Activated CD8-positive, alpha-beta T cell treated with anti-CD3 and anti-CD28 coated beads for 36 hours (primary cell): Measurements from ENCODE around the gene GNL2. TPM values are rescaled to one million over a fixed set of nuclear protein-coding genes. Genes with fewer than 3 reads are reported as not detected.
"Not testable (repeated sequence)": the region's sequence is repeated elsewhere in the genome, so short reads cannot be mapped to it uniquely, and the experiment has no call there.

Experiments
- ATAC-seq: fragments of 200-7000 bp; cut with Tn5 transposase; one replicate; pipeline ENCODE4 v1.10.0; 2021; ENCODE audit warnings: mild to moderate bottlenecking, moderate library complexity
- CTCF ChIA-PET: fragments of 350-600 bp; sonication (Branson Sonifier 250); formaldehyde crosslinking; loops from one replicate; lab custom pipeline; 2021; ENCODE audit warnings: antibody characterized with exemption; lab: Charles Lee
- POLR2A ChIA-PET: fragments of 350-600 bp; sonication (Branson Sonifier 250); formaldehyde crosslinking; loops from one replicate; lab custom pipeline; 2021; ENCODE audit warnings: antibody characterized with exemption; lab: Charles Lee
- DNase-seq: peaks from one replicate; pipeline ENCODE4 v3.0.0-alpha.2; 2020
- H3K27ac Mint-ChIP-seq: one replicate; pipeline ENCODE4 v1.8.0; 2021; ENCODE audit warnings: mild to moderate bottlenecking, mixed read lengths
- H3K27me3 Mint-ChIP-seq: one replicate; pipeline ENCODE4 v1.8.0; 2021; ENCODE audit warnings: mixed read lengths
- H3K36me3 Mint-ChIP-seq: one replicate; pipeline ENCODE4 v1.8.0; 2021; ENCODE audit warnings: low read depth, mixed read lengths
- H3K4me1 Mint-ChIP-seq: one replicate; pipeline ENCODE4 v1.8.0; 2021; ENCODE audit warnings: low read depth, mixed read lengths
- H3K4me3 Mint-ChIP-seq: one replicate; pipeline ENCODE4 v1.8.0; 2021; ENCODE audit warnings: mild to moderate bottlenecking, moderate library complexity, mixed read lengths
- H3K9me3 Mint-ChIP-seq: one replicate; pipeline ENCODE4 v1.8.0; 2021; ENCODE audit warnings: mixed read lengths
- CTCF ChIP-seq: fragments of 200-600 bp; IDR thresholded peaks from one replicate; pipeline ENCODE4 v1.8.0; 2022; ENCODE audit warnings: antibody characterized with exemption, mild to moderate bottlenecking
- intact Hi-C: fragments of 100-400 bp; cut with micrococcal nuclease; formaldehyde crosslinking; loops from one replicate; pipeline ENCODE4 v1.10.0; 2022
- total RNA-seq, 2 experiments: library from RNA; stranded (reverse); gene quantifications; one replicate each; pipeline ENCODE4 v1.2.3, GENCODE V29; 2021

Gene GNL2
- total RNA-seq, 2 experiments from 2014 or later: 76.4 to 77.8 TPM

GRCh38 chr1:37519613-37520012 lies 76.1 kb downstream of the GNL2 start:
- H3K4me1 Mint-ChIP-seq: peaks cover 36% of the 10 kb centered on the region
- no peaks in the 10 kb centered on the region for H3K27me3 Mint-ChIP-seq
- DNase-seq (peak; percentile 69), ATAC-seq (peak; percentile 49)
- H3K9me3 Mint-ChIP-seq: no peaks in the 10 kb centered on the region
- intact Hi-C loops: no loop called here
- CTCF ChIA-PET: interaction anchor here (1.6 kb wide), 1 partner anchor 32 kb away, joined by 6 read pairs; no protein-coding TSS in a partner anchor
- peak overlapping the region; percentile 83 for H3K4me3 Mint-ChIP-seq
- TF ChIP-seq CTCF: no peak
- POLR2A ChIA-PET: interaction anchor here (0.6 to 1.6 kb wide), 5 partner anchors 11 to 45 kb away, joined by 3 to 5 read pairs (median 4); partner anchors contain the start of gene ZC3H12A
- H3K27ac Mint-ChIP-seq: peak overlapping the region; percentile 94
- peaks cover 28% of the 10 kb centered on the region for H3K36me3 Mint-ChIP-seq

GRCh38 chr1:37518929-37519328 lies 76.8 kb downstream of the GNL2 start:
- H3K27me3 Mint-ChIP-seq, intact Hi-C loops, H3K9me3 Mint-ChIP-seq: not testable (repeated sequence)
- Mint-ChIP-seq H3K4me3 (peak overlapping the region; percentile 83), H3K36me3 (peaks cover 28% of the 10 kb centered on the region), H3K27ac (peak overlapping the region; percentile 94), H3K4me1 (peaks cover 36% of the 10 kb centered on the region)
- ATAC-seq: peak; percentile 8
- POLR2A ChIA-PET: interaction anchor here (0.6 to 1.6 kb wide), 7 partner anchors 9 to 45 kb away, joined by 3 to 5 read pairs (median 3); partner anchors contain the start of gene ZC3H12A
- CTCF ChIA-PET: interaction anchor here (1.6 kb wide), 1 partner anchor 32 kb away, joined by 6 read pairs; no protein-coding TSS in a partner anchor
- DNase-seq: peak; percentile 82

- H3K9me3 Mint-ChIP-seq, DNase-seq, CTCF ChIA-PET, ATAC-seq, intact Hi-C loops, H3K27me3 Mint-ChIP-seq: not testable (repeated sequence)
- peak overlapping the region; percentile 83 for H3K4me3 Mint-ChIP-seq
- peaks cover 30% of the 10 kb centered on the region for H3K36me3 Mint-ChIP-seq
- POLR2A ChIA-PET: interaction anchor here (0.7 to 1.6 kb wide), 4 partner anchors 8 to 40 kb away, joined by 3 to 5 read pairs (median 4); no protein-coding TSS in a partner anchor
- peaks cover 40% of the 10 kb centered on the region for H3K4me1 Mint-ChIP-seq
- peak overlapping the region; percentile 94 for H3K27ac Mint-ChIP-seq
Measured at GRCh38 chr1:37518241-37518640, 77.5 kb downstream of the GNL2 start.

GRCh38 chr1:37517569-37517968 lies 78.2 kb downstream of the GNL2 start:
- no peak for TF ChIP-seq CTCF
- Mint-ChIP-seq H3K27ac (no peak overlapping the region), H3K36me3 (peaks cover 30% of the 10 kb centered on the region), H3K9me3 (no peaks in the 10 kb centered on the region), H3K4me3 (no peak overlapping the region), H3K4me1 (peaks cover 36% of the 10 kb centered on the region), H3K27me3 (no peaks in the 10 kb centered on the region)
- ChIA-PET POLR2A (no interaction called here), CTCF (no interaction called here)
- ATAC-seq (no peak), DNase-seq (no peak)
- intact Hi-C loops: no loop called here

Other genes with a start within 250 kb of the GNL2 start
- 10 to 100 TPM; 20.4 to 20.5 TPM for gene ZC3H12A, start 121.4 kb downstream of the GNL2 start, total RNA-seq
- 10 to 100 TPM; 74.0 to 76.3 TPM for gene MEAF6, start 81.2 kb downstream of the GNL2 start, total RNA-seq
- gene SNIP1, start 41.6 kb downstream of the GNL2 start, total RNA-seq: 10 to 100 TPM; 18.3 to 21.8 TPM
- not detected for gene DNALI1, start 39.0 kb downstream of the GNL2 start, total RNA-seq
- not detected for gene RSPO1, start 39.0 kb upstream of the GNL2 start, total RNA-seq
- gene CDCA8, start 96.6 kb upstream of the GNL2 start, total RNA-seq: 10 to 100 TPM; 53.7 to 56.0 TPM
- gene EPHA10, start 169.2 kb upstream of the GNL2 start, total RNA-seq: not detected
- gene MANEAL, start 197.9 kb upstream of the GNL2 start, total RNA-seq: 1 to 10 TPM; 1.2 to 1.4 TPM
- gene C1orf122, start 211.9 kb upstream of the GNL2 start, total RNA-seq: 10 to 100 TPM; 17.4 to 17.9 TPM
- gene YRDC, start 212.3 kb upstream of the GNL2 start, total RNA-seq: 10 to 100 TPM; 36.2 to 37.1 TPM